ENCODE results near the gene SLC16A3. TPM values are rescaled to one million over a fixed set of nuclear protein-coding genes. Genes with fewer than 3 reads are reported as not detected.

Gene SLC16A3
- total and polyA plus RNA-seq, 9 of the 15 experiments (the other 6 are each of a cell fraction or from before 2014, with no cell fraction given) = 0.11 to 5.4 (median 1.2) TPM; not detected in 2

DNA sequence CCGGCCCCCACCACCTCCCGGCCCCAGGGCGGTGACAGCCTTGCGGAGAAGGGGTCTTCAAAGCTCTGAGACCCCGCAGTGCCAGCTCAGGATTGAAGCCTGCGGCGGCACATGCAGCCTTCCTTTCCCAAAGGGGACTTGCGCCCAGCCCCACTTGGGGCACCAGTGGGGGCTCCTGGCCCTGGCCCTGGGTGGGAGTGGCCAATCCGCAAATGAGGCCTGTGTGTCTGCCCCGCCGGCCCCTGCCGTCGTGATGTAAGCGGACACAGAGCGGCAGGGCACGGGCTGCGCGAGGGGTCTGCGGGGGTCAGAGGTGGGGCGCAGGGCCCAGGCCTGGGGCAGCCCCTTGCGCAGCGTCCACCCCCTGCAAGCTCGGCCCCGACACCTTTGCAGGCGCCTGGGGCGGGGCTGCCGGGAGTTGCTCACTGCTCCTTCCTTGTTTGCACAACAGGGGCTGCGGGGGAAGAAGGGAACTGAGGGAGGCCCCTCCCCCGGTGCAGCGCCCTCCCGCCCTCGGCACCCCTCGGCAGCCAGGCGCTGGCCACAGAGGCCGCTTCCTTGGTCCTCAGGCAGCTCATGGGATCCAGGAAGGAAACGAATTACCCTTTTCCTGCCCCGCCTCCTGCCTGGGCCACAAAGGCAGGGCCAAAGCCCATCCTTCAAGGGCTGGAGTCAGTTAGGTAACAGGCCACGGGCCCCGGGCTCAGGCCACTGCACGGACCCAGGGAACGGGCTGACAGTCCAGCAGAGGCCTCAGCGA, 2.9 kb downstream of the SLC16A3 start (continued):
- TF ChIP-seq RBM25 (IDR thresholded peaks at IDR 0.05; ENCODE audit: low read depth, low read length, severe bottlenecking) = no peak
- peak; percentile 83 for TF ChIP-seq ZBTB7A (IDR thresholded peaks at IDR 0.05; ENCODE audit: borderline replicate concordance, control insufficient read depth, low read depth, low read length)
- no peak for TF ChIP-seq TARDBP (IDR thresholded peaks at IDR 0.05)
- TF ChIP-seq, protein P1, sequence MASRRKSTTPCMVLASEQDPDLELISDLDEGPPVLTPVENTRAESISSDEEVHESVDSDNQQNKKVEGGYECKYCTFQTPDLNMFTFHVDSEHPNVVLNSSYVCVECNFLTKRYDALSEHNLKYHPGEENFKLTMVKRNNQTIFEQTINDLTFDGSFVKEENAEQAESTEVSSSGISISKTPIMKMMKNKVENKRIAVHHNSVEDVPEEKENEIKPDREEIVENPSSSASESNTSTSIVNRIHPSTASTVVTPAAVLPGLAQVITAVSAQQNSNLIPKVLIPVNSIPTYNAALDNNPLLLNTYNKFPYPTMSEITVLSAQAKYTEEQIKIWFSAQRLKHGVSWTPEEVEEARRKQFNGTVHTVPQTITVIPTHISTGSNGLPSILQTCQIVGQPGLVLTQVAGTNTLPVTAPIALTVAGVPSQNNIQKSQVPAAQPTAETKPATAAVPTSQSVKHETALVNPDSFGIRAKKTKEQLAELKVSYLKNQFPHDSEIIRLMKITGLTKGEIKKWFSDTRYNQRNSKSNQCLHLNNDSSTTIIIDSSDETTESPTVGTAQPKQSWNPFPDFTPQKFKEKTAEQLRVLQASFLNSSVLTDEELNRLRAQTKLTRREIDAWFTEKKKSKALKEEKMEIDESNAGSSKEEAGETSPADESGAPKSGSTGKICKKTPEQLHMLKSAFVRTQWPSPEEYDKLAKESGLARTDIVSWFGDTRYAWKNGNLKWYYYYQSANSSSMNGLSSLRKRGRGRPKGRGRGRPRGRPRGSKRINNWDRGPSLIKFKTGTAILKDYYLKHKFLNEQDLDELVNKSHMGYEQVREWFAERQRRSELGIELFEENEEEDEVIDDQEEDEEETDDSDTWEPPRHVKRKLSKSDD (conservative IDR thresholded peaks at IDR 0.05; ENCODE audit: low read length) = no peak
- TF ChIP-seq, protein P2, sequence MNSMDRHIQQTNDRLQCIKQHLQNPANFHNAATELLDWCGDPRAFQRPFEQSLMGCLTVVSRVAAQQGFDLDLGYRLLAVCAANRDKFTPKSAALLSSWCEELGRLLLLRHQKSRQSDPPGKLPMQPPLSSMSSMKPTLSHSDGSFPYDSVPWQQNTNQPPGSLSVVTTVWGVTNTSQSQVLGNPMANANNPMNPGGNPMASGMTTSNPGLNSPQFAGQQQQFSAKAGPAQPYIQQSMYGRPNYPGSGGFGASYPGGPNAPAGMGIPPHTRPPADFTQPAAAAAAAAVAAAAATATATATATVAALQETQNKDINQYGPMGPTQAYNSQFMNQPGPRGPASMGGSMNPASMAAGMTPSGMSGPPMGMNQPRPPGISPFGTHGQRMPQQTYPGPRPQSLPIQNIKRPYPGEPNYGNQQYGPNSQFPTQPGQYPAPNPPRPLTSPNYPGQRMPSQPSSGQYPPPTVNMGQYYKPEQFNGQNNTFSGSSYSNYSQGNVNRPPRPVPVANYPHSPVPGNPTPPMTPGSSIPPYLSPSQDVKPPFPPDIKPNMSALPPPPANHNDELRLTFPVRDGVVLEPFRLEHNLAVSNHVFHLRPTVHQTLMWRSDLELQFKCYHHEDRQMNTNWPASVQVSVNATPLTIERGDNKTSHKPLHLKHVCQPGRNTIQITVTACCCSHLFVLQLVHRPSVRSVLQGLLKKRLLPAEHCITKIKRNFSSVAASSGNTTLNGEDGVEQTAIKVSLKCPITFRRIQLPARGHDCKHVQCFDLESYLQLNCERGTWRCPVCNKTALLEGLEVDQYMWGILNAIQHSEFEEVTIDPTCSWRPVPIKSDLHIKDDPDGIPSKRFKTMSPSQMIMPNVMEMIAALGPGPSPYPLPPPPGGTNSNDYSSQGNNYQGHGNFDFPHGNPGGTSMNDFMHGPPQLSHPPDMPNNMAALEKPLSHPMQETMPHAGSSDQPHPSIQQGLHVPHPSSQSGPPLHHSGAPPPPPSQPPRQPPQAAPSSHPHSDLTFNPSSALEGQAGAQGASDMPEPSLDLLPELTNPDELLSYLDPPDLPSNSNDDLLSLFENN (IDR thresholded peaks at IDR 0.05; ENCODE audit: low read depth in 2 of 2, low read length in 2 of 2) = no peak
- TF ChIP-seq ZNF766 (CRISPR knock-in tag; conservative IDR thresholded peaks at IDR 0.05) = 0 out of 2 replicates have a peak, but pooled peaks have one; percentile 9
- TF ChIP-seq ETV1 (tag; conservative IDR thresholded peaks at IDR 0.05; ENCODE audit: low read depth) = peak; percentile 16; the same call in 1 of the 2 replicates
- TF ChIP-seq, protein P3, sequence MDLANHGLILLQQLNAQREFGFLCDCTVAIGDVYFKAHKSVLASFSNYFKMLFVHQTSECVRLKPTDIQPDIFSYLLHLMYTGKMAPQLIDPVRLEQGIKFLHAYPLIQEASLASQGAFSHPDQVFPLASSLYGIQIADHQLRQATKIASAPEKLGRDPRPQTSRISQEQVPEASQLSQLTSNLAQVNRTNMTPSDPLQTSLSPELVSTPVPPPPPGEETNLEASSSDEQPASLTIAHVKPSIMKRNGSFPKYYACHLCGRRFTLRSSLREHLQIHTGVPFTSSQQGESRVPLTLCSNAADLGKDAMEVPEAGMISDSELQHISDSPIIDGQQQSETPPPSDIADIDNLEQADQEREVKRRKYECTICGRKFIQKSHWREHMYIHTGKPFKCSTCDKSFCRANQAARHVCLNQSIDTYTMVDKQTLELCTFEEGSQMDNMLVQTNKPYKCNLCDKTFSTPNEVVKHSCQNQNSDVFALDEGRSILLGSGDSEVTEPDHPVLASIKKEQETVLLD (IDR thresholded peaks at IDR 0.05) = peak; percentile 61; the same call in 1 of the 2 replicates
- TF ChIP-seq ZNF57 (CRISPR knock-in tag; IDR thresholded peaks at IDR 0.05) = no peak
- peak; percentile 47 for TF ChIP-seq KDM5B (IDR thresholded peaks at IDR 0.05; ENCODE audit: insufficient replicate concordance, low read depth, low read length)
- TF ChIP-seq HDAC6 (IDR thresholded peaks at IDR 0.05; ENCODE audit: low read depth, low read length) = 0 out of 2 replicates have a peak, but pooled peaks have one; percentile 3
- TF ChIP-seq, protein P4, sequence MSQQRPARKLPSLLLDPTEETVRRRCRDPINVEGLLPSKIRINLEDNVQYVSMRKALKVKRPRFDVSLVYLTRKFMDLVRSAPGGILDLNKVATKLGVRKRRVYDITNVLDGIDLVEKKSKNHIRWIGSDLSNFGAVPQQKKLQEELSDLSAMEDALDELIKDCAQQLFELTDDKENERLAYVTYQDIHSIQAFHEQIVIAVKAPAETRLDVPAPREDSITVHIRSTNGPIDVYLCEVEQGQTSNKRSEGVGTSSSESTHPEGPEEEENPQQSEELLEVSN (IDR thresholded peaks at IDR 0.05; ENCODE audit: borderline replicate concordance in 1 of 2, extremely low read depth in 1 of 2, insufficient read depth in 1 of 2, insufficient read length in 1 of 2, low read depth in 1 of 2, low read length in 1 of 2, poor library complexity in 1 of 2, severe bottlenecking in 1 of 2) = peak in 1 of 2 experiments; percentile 58
- TF ChIP-seq CEBPG (CRISPR knock-in tag; IDR thresholded peaks at IDR 0.05) = peak; percentile 62; the same call in 1 of the 2 replicates
- TF ChIP-seq CEBPG (tag; conservative IDR thresholded peaks at IDR 0.05 in 1 of 2, IDR thresholded peaks at IDR 0.05 in 1 of 2) = peak; percentile 40 to 64; a peak in 2 of 4 replicates
- TF ChIP-seq ATF7 (IDR thresholded peaks at IDR 0.05) = peak; percentile 53; the same call in 1 of the 2 replicates
- TF ChIP-seq ZBTB17 (CRISPR knock-in tag; IDR thresholded peaks at IDR 0.05) = peak; percentile 35; the same call in 1 of the 2 replicates
- TF ChIP-seq MTA3 (IDR thresholded peaks at IDR 0.05; ENCODE audit: borderline replicate concordance) = peak; percentile 65
